Mesenteric fat pad (tissue), 1 donor: ENCODE measurements around the gene RNF167. TPM values are rescaled to one million over a fixed set of nuclear protein-coding genes. Genes with fewer than 3 reads are reported as not detected.
"Not testable (repeated sequence)": the region's sequence is repeated elsewhere in the genome, so short reads cannot be mapped to it uniquely, and the experiment has no call there.

Experiments
- DNase-seq: peaks from one replicate; pipeline ENCODE4 v3.0.0-alpha.2; 2020; ENCODE audit warnings: low spot score
- total RNA-seq: library from RNA; stranded (reverse); fragmentation: NEBNext Ultra II Directional; extraction: Animal tissue kit (Norgen Biotek cat#: 25700); gene quantifications from one replicate; pipeline ENCODE4 v1.2.1, GENCODE V29; 2021
- donor health status: DM: yes; HTN: yes; CAD: no.

Gene RNF167
- total RNA-seq, 1 donor from 2014 or later: 63.3 TPM

DNA sequence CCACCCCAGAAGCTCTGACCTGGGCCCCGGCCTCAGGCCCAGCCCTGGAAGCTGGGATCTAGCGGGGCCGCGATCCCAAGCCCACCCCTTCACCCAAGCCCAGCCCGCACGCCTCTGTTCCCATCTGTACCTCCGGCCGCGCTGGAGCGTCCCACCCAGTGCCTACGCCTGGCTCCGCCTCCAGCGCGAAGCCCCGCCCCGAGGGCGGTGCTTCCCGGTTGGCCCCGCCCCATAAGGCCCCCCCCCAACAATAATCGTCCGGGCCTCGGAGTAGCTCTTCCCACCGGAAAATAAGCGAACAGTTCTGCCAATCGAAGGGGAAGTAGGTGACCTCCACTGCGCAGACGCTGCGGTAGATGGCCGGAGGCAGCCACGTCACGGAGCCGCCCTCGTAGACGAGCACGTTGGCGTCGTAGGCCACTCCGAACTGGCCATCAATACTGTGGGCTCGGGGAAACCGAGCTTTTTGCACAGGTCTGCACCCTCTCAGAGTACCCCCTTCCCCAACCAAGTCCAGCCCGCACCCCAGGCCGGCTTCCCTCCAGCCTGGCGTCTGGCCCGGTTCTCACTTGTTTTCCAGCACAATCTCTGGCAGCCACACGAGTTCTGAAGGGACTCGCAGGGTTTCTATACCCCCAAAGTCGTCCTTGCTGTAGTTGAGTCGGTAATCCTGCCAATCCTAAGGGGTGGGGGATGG is 38.3 kb upstream of the RNF167 start:
- no peak for DNase-seq

- no peak for DNase-seq
Measured at GRCh38 chr17:4902540-4902939, 37.5 kb upstream of the RNF167 start.

DNA sequence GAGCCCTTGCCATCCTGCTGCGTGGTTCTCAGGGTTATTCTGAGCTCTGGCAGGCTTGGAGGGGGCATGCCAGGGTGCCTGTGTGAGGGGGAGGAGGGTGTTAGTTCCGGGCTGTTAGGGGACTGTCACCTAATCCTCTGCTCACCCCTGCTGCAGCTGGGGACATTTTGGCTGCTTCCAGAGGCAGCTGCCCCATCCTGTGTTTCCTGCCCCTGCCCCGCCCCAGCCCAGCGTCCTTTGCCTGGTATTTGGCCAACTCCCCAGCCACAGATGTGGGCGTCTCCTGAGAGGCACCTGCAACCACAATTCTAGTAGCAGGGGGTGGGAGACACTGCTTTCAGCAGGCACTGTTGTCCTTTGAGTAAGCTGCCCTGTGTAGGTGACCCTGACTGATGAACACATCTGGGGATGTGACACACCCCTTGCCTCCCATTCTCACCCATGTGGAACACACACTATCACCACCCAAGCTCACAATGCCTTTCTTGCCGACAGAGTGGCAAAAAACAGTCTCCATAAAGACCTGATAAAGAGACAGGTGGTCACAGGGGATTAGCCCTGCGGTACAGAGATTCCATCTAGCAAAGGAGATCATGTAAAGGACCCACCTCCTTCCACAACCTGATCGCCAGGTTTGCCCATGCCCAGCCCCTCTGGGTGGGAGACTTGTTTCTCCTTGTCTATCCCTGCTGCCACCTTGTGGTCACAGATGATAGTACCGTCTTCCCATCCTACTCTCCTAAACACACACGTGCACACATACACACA is 36.8 kb upstream of the RNF167 start, which contains the start of gene CHRNE:
Gene CHRNE (minus strand): TSS at position 48 of the 768 bp plus-strand sequence. CDS start 35 bp downstream, at position 13.
- no peak for DNase-seq

GRCh38 chr17:4906642-4907041 is 33.4 kb upstream of the RNF167 start:
- DNase-seq: not testable (repeated sequence)

GRCh38 chr17:4908301-4908700 is 31.8 kb upstream of the RNF167 start:
- no peak for DNase-seq

DNA sequence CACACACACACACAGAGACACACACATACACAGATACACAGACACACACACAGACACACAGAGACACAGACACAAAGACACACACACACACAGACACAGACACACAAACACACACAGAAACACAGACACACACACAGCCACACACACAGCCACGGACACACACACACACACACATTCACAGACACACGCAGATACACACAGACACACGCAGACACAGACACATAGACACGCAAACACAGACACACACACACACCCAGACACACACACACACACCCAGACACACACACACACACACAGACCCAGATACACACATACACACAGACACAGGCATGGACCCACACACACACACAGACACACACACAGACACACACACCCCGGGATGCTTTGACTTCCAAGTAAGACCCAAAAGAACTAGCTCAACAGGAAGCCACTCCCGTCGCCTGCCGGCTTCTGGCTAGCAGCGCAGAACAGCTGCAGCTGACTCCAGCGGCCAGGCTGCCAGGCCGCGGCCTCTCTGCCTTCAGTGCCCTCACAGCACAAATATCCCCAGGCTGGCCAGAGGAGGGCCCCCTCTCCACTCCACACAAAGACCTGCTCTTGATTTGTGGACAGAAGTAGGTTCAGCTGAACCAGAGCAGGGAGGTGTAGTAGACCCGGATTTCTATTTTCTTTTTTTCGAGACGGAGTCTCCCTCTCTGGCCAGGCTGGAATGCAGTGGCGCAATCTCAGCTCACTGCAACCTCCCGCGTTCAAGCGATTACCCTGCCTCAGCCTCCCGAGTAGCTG is 31.2 kb upstream of the RNF167 start:
- peak; percentile 94 for DNase-seq

DNA sequence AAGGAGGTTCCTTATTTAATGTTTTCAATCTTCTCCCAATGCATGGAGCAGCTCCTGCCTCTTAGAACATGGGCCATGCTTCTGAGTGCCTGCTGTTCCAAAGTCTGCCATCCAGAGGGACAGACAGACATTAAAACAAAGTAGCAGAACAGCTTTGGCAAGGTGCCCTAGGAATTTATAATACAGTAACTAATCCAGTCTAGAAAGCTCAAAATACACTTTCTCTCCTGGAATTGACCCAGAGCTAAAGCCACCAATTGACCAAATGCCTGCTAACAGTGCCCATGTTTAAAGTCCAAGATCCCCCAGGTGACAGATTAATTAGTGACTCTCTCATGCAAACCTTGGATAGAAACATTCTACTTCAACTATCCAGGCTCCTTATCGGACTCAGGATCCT is 26.1 kb upstream of the RNF167 start:
- no peak for DNase-seq

DNA sequence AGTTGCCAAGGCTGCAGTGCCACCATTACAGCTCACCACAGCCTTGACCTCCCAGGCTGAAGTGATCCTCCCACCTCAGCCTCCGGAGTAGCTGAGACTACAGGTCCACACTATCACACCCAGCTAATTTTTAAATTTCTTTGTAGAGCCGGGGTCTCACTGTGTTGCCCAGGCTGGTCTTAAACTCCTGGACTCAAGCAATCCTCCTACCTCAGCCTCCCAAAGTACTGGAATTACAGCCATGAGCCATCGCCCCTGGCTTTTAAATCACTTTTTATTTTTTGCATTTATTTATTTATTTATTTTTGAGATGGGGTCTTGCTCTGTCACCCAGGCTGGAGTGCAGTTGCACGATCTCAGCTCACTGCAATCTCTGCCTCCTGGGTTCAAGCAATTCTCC is 25.5 kb upstream of the RNF167 start:
- not testable (repeated sequence) for DNase-seq

DNA sequence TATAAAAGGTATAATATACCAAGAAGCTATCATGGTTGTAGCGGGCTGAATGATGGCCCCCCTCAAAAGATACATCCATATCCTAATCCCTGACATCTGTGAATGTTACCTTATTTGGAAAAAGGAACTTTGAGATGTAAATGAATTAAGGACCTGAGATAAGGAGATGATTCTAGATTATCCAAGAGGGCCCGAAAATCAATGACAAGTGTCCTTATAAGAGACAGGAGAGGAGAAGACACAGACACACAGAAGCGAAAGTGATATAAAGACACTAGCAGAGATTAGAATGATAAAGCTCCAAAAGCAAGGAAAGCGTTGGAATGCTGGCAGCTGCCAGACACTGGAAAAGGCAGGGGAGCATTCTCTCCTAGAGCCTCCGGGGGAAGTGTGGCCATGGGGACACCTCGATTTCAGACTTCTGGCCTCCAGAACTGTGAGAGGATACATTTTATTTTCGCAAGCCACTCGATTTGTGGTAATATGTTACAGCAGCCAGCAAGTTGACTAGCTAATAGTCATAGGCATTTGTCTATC is 20.5 kb upstream of the RNF167 start:
- DNase-seq: no peak

GRCh38 chr17:4920351-4921048 is 19.6 kb upstream of the RNF167 start:
- DNase-seq: no peak

- DNase-seq: no peak
Measured at GRCh38 chr17:4921320-4921719, 18.7 kb upstream of the RNF167 start.

GRCh38 chr17:4926577-4927335 is 13.3 kb upstream of the RNF167 start:
- not testable (repeated sequence) for DNase-seq

GRCh38 chr17:4928881-4929280 is 11.2 kb upstream of the RNF167 start:
- no peak for DNase-seq

GRCh38 chr17:4931963-4932362 is 8.1 kb upstream of the RNF167 start, which contains the start of gene GP1BA:
Gene GP1BA (plus strand): TSS chr17:4932277. CDS start chr17:4932605, 328 bp downstream.
- no peak for DNase-seq

DNA sequence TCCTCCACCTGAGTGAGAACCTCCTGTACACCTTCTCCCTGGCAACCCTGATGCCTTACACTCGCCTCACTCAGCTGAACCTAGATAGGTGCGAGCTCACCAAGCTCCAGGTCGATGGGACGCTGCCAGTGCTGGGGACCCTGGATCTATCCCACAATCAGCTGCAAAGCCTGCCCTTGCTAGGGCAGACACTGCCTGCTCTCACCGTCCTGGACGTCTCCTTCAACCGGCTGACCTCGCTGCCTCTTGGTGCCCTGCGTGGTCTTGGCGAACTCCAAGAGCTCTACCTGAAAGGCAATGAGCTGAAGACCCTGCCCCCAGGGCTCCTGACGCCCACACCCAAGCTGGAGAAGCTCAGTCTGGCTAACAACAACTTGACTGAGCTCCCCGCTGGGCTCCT is 7.3 kb upstream of the RNF167 start:
- no peak for DNase-seq

DNA sequence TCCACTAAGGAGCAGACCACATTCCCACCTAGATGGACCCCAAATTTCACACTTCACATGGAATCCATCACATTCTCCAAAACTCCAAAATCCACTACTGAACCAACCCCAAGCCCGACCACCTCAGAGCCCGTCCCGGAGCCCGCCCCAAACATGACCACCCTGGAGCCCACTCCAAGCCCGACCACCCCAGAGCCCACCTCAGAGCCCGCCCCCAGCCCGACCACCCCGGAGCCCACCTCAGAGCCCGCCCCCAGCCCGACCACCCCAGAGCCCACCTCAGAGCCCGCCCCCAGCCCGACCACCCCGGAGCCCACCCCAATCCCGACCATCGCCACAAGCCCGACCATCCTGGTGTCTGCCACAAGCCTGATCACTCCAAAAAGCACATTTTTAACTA is 6.4 kb upstream of the RNF167 start:
- DNase-seq: no peak

- no peak for DNase-seq
Measured at GRCh38 chr17:4934173-4934979, 5.7 kb upstream of the RNF167 start.

GRCh38 chr17:4935650-4936049 is 4.4 kb upstream of the RNF167 start:
- no peak for DNase-seq

DNA sequence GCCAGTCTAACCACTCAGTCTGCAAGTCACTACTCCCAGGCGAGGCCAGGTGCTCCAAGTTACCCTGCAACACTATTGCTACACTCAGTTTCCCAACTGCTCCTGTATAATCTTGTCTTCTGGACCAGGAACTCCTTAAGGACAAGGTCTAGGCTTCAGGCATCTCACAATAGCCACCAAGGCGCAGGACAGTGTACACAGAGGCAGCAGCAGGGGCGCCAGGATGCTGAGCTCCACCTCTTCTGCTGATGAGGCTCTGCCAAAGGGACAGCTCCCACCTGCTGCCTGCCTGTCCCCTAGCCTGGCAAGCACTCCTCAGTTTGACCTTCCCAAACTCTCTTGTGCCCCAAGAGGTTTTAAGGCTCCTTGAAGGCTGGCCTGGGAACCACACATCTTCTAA is 3.6 kb upstream of the RNF167 start:
- DNase-seq: no peak
